Measurements from ENCODE around the gene FGF12.

DNA sequence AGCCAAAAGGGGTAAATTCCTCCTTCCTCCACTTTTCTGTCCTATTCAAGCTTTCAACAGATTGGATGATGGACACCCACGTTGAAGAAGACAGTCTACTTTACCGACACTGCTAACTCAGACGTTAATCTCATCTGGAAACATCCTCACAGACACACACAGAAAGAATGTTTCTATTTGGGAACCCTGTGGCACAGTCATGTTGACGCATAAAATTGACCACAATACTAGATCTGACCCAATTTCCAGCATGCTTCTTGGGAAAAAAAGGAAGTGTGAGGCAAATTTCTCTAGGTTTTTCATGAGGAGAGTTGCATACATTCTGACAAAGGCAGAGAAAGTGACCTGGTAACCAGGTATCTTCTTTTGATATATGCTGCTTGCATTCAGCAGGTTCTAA is 594.1 kb downstream of the FGF12 start:
- TF ChIP-seq, protein P1, sequence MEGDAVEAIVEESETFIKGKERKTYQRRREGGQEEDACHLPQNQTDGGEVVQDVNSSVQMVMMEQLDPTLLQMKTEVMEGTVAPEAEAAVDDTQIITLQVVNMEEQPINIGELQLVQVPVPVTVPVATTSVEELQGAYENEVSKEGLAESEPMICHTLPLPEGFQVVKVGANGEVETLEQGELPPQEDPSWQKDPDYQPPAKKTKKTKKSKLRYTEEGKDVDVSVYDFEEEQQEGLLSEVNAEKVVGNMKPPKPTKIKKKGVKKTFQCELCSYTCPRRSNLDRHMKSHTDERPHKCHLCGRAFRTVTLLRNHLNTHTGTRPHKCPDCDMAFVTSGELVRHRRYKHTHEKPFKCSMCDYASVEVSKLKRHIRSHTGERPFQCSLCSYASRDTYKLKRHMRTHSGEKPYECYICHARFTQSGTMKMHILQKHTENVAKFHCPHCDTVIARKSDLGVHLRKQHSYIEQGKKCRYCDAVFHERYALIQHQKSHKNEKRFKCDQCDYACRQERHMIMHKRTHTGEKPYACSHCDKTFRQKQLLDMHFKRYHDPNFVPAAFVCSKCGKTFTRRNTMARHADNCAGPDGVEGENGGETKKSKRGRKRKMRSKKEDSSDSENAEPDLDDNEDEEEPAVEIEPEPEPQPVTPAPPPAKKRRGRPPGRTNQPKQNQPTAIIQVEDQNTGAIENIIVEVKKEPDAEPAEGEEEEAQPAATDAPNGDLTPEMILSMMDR (IDR thresholded peaks at IDR 0.05) = no peak
- TF ChIP-seq EZH2 (IDR thresholded peaks at IDR 0.05) = no peak
